Right lobe of liver (tissue), 6 donors: ENCODE results near the gene PSMB2. TPM values are rescaled to one million over a fixed set of nuclear protein-coding genes. Genes with fewer than 3 reads are reported as not detected.
"Not testable (repeated sequence)": the region's sequence is repeated elsewhere in the genome, so short reads cannot be mapped to it uniquely, and the experiment has no call there.

Experiments
- ATAC-seq, 4 donors: fragments of 200-7000 bp; cut with Tn5 transposase; one replicate each; pipeline ENCODE4 v1.9.1; 2020; ENCODE audit warnings: mild to moderate bottlenecking in 4 of 4, moderate library complexity in 4 of 4
- DNase-seq, 3 donors: peaks; one replicate each; pipeline ENCODE4 v3.0.0-alpha.2; 2020
- H3K27ac ChIP-seq, 3 donors: fragments of 200-600 bp; one replicate each; pipeline ENCODE4 v1.8.0; 2022
- H3K27me3 ChIP-seq, 2 donors: fragments of 200-600 bp; one replicate each; pipeline ENCODE4 v1.8.0; 2022
- H3K36me3 ChIP-seq, 4 donors: fragments of 200-600 bp; sonication (generic) in 1 of 4; one replicate each; pipeline versions ENCODE4 v1.5.1 to v1.8.0; 2017 to 2022; ENCODE audit warnings: control low read depth in 1 of 4
- H3K4me1 ChIP-seq, 4 donors: fragments of 200-600 bp; sonication (generic) in 1 of 4; one replicate each; pipeline versions ENCODE4 v1.5.1 to v1.8.0; 2017 to 2022; ENCODE audit warnings: control low read depth in 1 of 4
- H3K4me3 ChIP-seq, 3 donors: fragments of 200-600 bp; one replicate each; pipeline ENCODE4 v1.8.0; 2022
- H3K9me3 ChIP-seq, 4 donors: fragments of 200-600 bp; sonication (generic) in 1 of 4; one replicate each; pipeline versions ENCODE4 v1.5.1 to v1.8.0; 2017 to 2022; ENCODE audit warnings: control low read depth in 1 of 4
- CTCF ChIP-seq, 4 donors: fragments of 200-600 bp in 3 of 4; fragments of 450-650 bp in 1 of 4; IDR thresholded peaks; one replicate each; pipeline versions ENCODE4 v1.5.1 to v1.8.0; 2016 to 2022; ENCODE audit warnings: antibody characterized with exemption in 4 of 4, mild to moderate bottlenecking in 2 of 4
- POLR2A ChIP-seq: fragments of 450-650 bp; IDR thresholded peaks from one replicate; pipeline ENCODE4 v1.6.1; 2017; ENCODE audit warnings: antibody characterized with exemption, mild to moderate bottlenecking
- WGBS: methylation state at CpG from one replicate; pipeline ENCODE4 v1.1.6; 2018; ENCODE audit warnings: low coverage, low lambda C conversion rate; ENCODE audit not compliant: insufficient coverage; ENCODE audit errors: missing lambda C conversion rate; 5-methylcytosine and 5-hydroxymethylcytosine counted together
- intact Hi-C, 2 donors: fragments of 100-400 bp; cut with DNase I; formaldehyde crosslinking; loops; one replicate each; pipeline versions ENCODE4 v1.11.2 to v1.14.1; 2022
- total RNA-seq, 6 experiments: library from RNA; depleted of rRNA in 2 of 6; stranded (reverse); fragments of >200 nt in 2 of 6; fragmentation: NEBNext Ultra II Directional in 3 of 6; extraction: Animal tissue kit (Norgen Biotek cat#: 25700) in 3 of 6; gene quantifications; one replicate each; pipeline versions ENCODE4 v1.1.0 to v1.2.4, GENCODE V29; 2016 to 2023
- donor health status: DM: no; HTN: yes; CAD: no.
- donor health status: DM: no; HTN: no; CAD: no.
- donor health status: DM: no; HTN: no; CAD: no.
- donor health status: DM: no; HTN: yes; CAD: no.
- donor health status: DM: no; HTN: yes; CAD: no.

Gene PSMB2
- total RNA-seq, 6 experiments from 2014 or later = 41.7 to 54.6 (median 48.3) TPM

- 96% methylated on average over 10 of the region's 15 CpGs for WGBS
- no peak overlapping the region for H3K4me3 ChIP-seq
- no peak for ATAC-seq
- H3K36me3 ChIP-seq = no peaks in the 10 kb centered on the region
- no peaks in the 10 kb centered on the region for H3K4me1 ChIP-seq
- no peak for DNase-seq
- no peaks in the 10 kb centered on the region for H3K9me3 ChIP-seq
- intact Hi-C loops = no loop called here
- no peak for TF ChIP-seq CTCF (IDR thresholded peaks at IDR 0.05)
- no peak for TF ChIP-seq POLR2A
- no peak overlapping the region for H3K27ac ChIP-seq
- H3K27me3 ChIP-seq = no peaks in the 10 kb centered on the region
Measured at GRCh38 chr1:35589516-35590427, 51.6 kb downstream of the PSMB2 start.

DNA sequence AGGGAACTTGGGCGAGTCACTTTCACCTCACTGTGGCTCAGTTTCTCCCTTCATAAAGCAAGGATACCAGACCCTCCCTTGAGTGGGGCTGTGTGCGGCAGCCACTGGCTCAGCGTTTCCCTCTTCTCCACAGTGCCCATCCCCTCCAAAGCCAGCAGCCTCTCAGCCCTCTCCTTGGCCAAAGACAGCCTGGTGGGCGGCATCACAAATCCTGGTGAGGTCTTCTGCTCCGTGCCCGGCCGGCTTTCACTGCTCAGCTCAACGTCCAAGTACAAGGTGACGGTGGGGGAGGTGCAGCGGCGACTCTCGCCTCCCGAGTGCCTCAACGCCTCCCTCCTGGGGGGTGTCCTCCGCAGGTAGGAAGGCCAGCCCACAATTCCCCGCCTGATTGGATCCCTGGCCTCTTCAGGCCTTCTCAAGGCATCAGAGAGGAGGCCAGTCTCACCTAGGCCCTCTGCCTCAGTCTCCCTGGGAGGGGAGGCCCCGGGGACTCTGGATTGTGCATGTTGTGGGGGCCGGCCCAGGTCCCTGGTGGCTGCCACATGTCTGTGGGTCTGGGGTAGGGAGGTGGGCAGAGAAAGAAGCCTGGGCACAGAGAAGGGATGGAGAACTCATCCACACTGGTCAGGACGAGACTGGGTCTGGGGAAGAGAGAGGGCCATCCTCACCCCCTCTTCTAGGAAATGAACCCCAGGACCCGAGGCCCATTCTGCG is 53.0 kb downstream of the PSMB2 start:
- intact Hi-C loops = no loop called here
- no peaks in the 10 kb centered on the region for H3K9me3 ChIP-seq
- no peaks in the 10 kb centered on the region for H3K27me3 ChIP-seq
- no peak for TF ChIP-seq CTCF (IDR thresholded peaks at IDR 0.05)
- TF ChIP-seq POLR2A = no peak
- H3K36me3 ChIP-seq = no peaks in the 10 kb centered on the region
- DNase-seq (no peak), ATAC-seq (no peak)
- no peak overlapping the region for H3K27ac ChIP-seq
- H3K4me3 ChIP-seq = no peak overlapping the region
- no peaks in the 10 kb centered on the region for H3K4me1 ChIP-seq
- whole genome bisulfite sequencing = 62% methylated on average over 10 of the region's 21 CpGs

DNA sequence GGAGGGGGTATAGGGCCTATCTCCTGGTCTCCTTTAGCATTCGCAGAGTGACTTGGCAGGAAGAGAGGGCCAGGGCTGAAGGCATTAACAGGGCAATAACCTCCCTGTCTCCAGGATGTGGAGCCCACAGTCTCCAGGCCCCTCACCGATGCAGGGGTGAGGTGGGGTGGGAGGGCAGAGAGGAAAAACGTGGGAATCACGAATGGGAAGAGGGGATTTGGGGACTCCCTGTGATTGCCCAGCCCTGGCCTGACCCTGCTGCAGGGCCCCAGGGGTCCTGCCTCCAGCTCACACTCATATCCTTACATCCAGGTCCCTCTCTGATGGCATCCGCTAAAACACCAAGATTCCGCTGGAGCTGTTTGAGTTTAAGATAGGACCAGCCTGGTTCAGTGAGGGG is 53.6 kb downstream of the PSMB2 start:
- H3K4me3 ChIP-seq = no peak overlapping the region
- no peaks in the 10 kb centered on the region for H3K36me3 ChIP-seq
- ATAC-seq (no peak), DNase-seq (no peak)
- no peak overlapping the region for H3K27ac ChIP-seq
- H3K4me1 ChIP-seq = no peaks in the 10 kb centered on the region
- intact Hi-C loops = no loop called here
- H3K9me3 ChIP-seq = no peaks in the 10 kb centered on the region
- no peaks in the 10 kb centered on the region for H3K27me3 ChIP-seq
- WGBS = 45% methylated on average over 2 of the region's 6 CpGs
- TF ChIP-seq CTCF (IDR thresholded peaks at IDR 0.05) (no peak), POLR2A (no peak)

GRCh38 chr1:35586808-35587207 is 54.5 kb downstream of the PSMB2 start:
- intact Hi-C loops = no loop called here
- no peaks in the 10 kb centered on the region for H3K27me3 ChIP-seq
- DNase-seq = no peak
- no peaks in the 10 kb centered on the region for H3K9me3 ChIP-seq
- no peak overlapping the region for H3K4me3 ChIP-seq
- no peak overlapping the region for H3K27ac ChIP-seq
- WGBS = no CpG with 5 or more reads among the region's 7 CpGs
- H3K4me1 ChIP-seq = no peaks in the 10 kb centered on the region
- TF ChIP-seq POLR2A (no peak), CTCF (IDR thresholded peaks at IDR 0.05) (no peak)
- H3K36me3 ChIP-seq = no peaks in the 10 kb centered on the region
- ATAC-seq = no peak

GRCh38 chr1:35585805-35586204 is 55.5 kb downstream of the PSMB2 start:
- H3K36me3 ChIP-seq, H3K4me3 ChIP-seq, intact Hi-C loops, H3K9me3 ChIP-seq, H3K4me1 ChIP-seq, H3K27me3 ChIP-seq, H3K27ac ChIP-seq, DNase-seq, ATAC-seq: not testable (repeated sequence)
- WGBS = 100% methylated on average over 1 of the region's 1 CpG
